CD8-positive, alpha-beta memory T cell (primary cell): ENCODE data around the gene MS4A6E. TPM values are rescaled to one million over a fixed set of nuclear protein-coding genes. Genes with fewer than 3 reads are reported as not detected.
A peak's percentile ranks its signal among the peaks of the same experiment; 100 is the strongest.

Experiments used
- CTCF ChIA-PET: fragments of 350-600 bp; sonication (Branson Sonifier 250); formaldehyde crosslinking; loops from one replicate; lab custom pipeline; 2021; ENCODE audit warnings: antibody characterized with exemption; lab: Charles Lee
- POLR2A ChIA-PET: fragments of 350-600 bp; sonication (Branson Sonifier 250); formaldehyde crosslinking; loops from one replicate; lab custom pipeline; 2021; ENCODE audit warnings: antibody characterized with exemption; lab: Charles Lee
- DNase-seq, 5 donors: peaks; one replicate each; pipeline versions ENCODE4 v3.0.0 to v3.0.0-alpha.2; 2020 to 2022; ENCODE audit warnings: mixed read lengths in 1 of 5
- H3K27ac ChIP-seq: one replicate; pipeline ENCODE4 v1.7.0; 2013; ENCODE audit warnings: low read depth, mild to moderate bottlenecking, low read length, moderate library complexity
- H3K27me3 ChIP-seq: 2 replicates; pipeline ENCODE4 v1.7.0; 2013; ENCODE audit warnings: low read length, mild to moderate bottlenecking; ENCODE audit not compliant: insufficient read depth, poor library complexity, severe bottlenecking
- H3K36me3 ChIP-seq: 2 replicates; pipeline ENCODE4 v1.7.0; 2013; ENCODE audit warnings: mild to moderate bottlenecking, low read length, moderate library complexity; ENCODE audit not compliant: insufficient read depth
- H3K4me1 ChIP-seq: 2 replicates; pipeline ENCODE4 v1.7.0; 2013; ENCODE audit warnings: mild to moderate bottlenecking, low read length, moderate library complexity; ENCODE audit not compliant: insufficient read depth
- H3K4me3 ChIP-seq: 2 replicates; pipeline ENCODE4 v1.7.0; 2013; ENCODE audit warnings: mild to moderate bottlenecking, low read length
- H3K9me3 ChIP-seq: 2 replicates; pipeline ENCODE4 v1.7.0; 2013; ENCODE audit warnings: mild to moderate bottlenecking, low read length
- H3K27ac Mint-ChIP-seq, 8 donors: one replicate each; pipeline ENCODE4 v1.8.0; 2020 to 2021; ENCODE audit warnings: mixed read lengths in 8 of 8, mild to moderate bottlenecking in 6 of 8, inconsistent platforms in 3 of 8, moderate library complexity in 3 of 8
- H3K27me3 Mint-ChIP-seq, 2 donors: one replicate each; pipeline ENCODE4 v1.8.0; 2020 to 2021; ENCODE audit warnings: mixed read lengths in 2 of 2, mild to moderate bottlenecking in 1 of 2, moderate library complexity in 1 of 2
- H3K36me3 Mint-ChIP-seq, 3 donors: one replicate each; pipeline ENCODE4 v1.8.0; 2020 to 2021; ENCODE audit warnings: mixed read lengths in 3 of 3, inconsistent platforms in 1 of 3, mild to moderate bottlenecking in 1 of 3
- H3K4me1 Mint-ChIP-seq, 3 donors: one replicate each; pipeline ENCODE4 v1.8.0; 2020 to 2021; ENCODE audit warnings: mixed read lengths in 3 of 3, inconsistent platforms in 1 of 3, mild to moderate bottlenecking in 1 of 3
- H3K4me3 Mint-ChIP-seq, 7 donors: one replicate each; pipeline ENCODE4 v1.8.0; 2020 to 2021; ENCODE audit warnings: mixed read lengths in 7 of 7, mild to moderate bottlenecking in 6 of 7, moderate library complexity in 4 of 7, inconsistent platforms in 2 of 7
- H3K9me3 Mint-ChIP-seq, 5 donors: one replicate each; pipeline ENCODE4 v1.8.0; 2020 to 2022; ENCODE audit warnings: mixed read lengths in 5 of 5, mild to moderate bottlenecking in 3 of 5, moderate library complexity in 2 of 5, inconsistent platforms in 1 of 5
- polyA plus RNA-seq: library from polyadenylated mRNA; unstranded; fragments of 300-500 nt; fragmentation: Illumina TruSeq; gene quantifications from one replicate; pipeline ENCODE4 v1.2.3, GENCODE V29; 2021
- total RNA-seq, 2 experiments: library from RNA; stranded (reverse); gene quantifications; one replicate each; pipeline ENCODE4 v1.2.3, GENCODE V29; 2021

The MS4A6E gene
- total and polyA plus RNA-seq, 3 experiments from 2014 or later = not detected

DNA sequence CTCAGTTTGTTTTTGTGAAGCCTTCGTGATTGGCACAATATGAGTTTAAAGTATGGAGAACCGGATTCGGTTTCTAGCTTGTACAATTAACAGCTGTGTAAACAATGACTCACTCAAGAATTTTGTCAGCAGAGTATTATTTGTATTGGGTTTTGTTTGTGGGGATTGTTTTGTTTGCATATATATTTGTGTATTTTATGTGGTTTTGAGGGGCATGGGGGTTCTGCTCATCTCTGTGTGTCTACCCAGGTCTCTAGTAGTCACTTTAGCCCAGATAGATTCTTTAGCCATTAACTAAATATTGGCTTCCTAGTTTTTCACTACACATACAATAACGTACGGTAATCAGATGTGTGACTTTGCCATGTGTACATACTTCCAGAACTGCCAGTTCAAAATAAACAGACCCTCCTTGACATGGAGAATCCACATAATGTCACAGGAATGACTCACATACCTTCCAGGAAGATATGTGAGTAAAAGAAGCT lies 43.8 kb downstream of the MS4A6E start:
- Mint-ChIP-seq H3K4me1 (no peaks in the 10 kb centered on the region), H3K27ac (no peak overlapping the region), H3K4me3 (no peak overlapping the region), H3K9me3 (no peaks in the 10 kb centered on the region), H3K27me3 (peaks cover 11 to 35% of the 10 kb centered on the region in 2 donors), H3K36me3 (no peaks in the 10 kb centered on the region)
- Histone ChIP-seq H3K4me3 (no peak overlapping the region), H3K27me3 (no peaks in the 10 kb centered on the region), H3K4me1 (no peaks in the 10 kb centered on the region), H3K27ac (no peak overlapping the region), H3K9me3 (no peaks in the 10 kb centered on the region), H3K36me3 (no peaks in the 10 kb centered on the region)
- ChIA-PET POLR2A (no interaction called here), CTCF (interaction anchor here (1.7 kb wide), 1 partner anchor 248 kb away, joined by 4 read pairs; no protein-coding TSS in a partner anchor)
- no peak for DNase-seq

- Histone ChIP-seq H3K9me3 (no peaks in the 10 kb centered on the region), H3K27me3 (no peaks in the 10 kb centered on the region), H3K4me1 (no peaks in the 10 kb centered on the region), H3K4me3 (no peak overlapping the region), H3K36me3 (no peaks in the 10 kb centered on the region), H3K27ac (no peak overlapping the region)
- ChIA-PET POLR2A (no interaction called here), CTCF (interaction anchor here (1.7 kb wide), 1 partner anchor 247 kb away, joined by 4 read pairs; no protein-coding TSS in a partner anchor)
- H3K4me3 Mint-ChIP-seq = no peak overlapping the region
- no peaks in the 10 kb centered on the region for H3K36me3 Mint-ChIP-seq
- DNase-seq = no peak
- peaks cover 11 to 33% of the 10 kb centered on the region in 2 donors for H3K27me3 Mint-ChIP-seq
- H3K9me3 Mint-ChIP-seq = no peaks in the 10 kb centered on the region
- H3K27ac Mint-ChIP-seq = no peak overlapping the region
- H3K4me1 Mint-ChIP-seq = no peaks in the 10 kb centered on the region
These were observed 44.3 kb downstream of the MS4A6E start for GRCh38 chr11:60371386-60371785.

- no peaks in the 10 kb centered on the region for H3K9me3 Mint-ChIP-seq
- H3K27ac ChIP-seq = no peak overlapping the region
- H3K27me3 ChIP-seq = no peaks in the 10 kb centered on the region
- no peaks in the 10 kb centered on the region for H3K9me3 ChIP-seq
- no peak overlapping the region for H3K27ac Mint-ChIP-seq
- no peaks in the 10 kb centered on the region for H3K36me3 ChIP-seq
- H3K4me3 ChIP-seq = no peak overlapping the region
- no peaks in the 10 kb centered on the region for H3K4me1 ChIP-seq
- ChIA-PET POLR2A (no interaction called here), CTCF (interaction anchor here (1.7 kb wide), 1 partner anchor 247 kb away, joined by 4 read pairs; no protein-coding TSS in a partner anchor)
- no peaks in the 10 kb centered on the region for H3K4me1 Mint-ChIP-seq
- peaks cover 11 to 36% of the 10 kb centered on the region in 2 donors for H3K27me3 Mint-ChIP-seq
- no peak overlapping the region for H3K4me3 Mint-ChIP-seq
- H3K36me3 Mint-ChIP-seq = no peaks in the 10 kb centered on the region
- no peak for DNase-seq
These were observed 44.8 kb downstream of the MS4A6E start for GRCh38 chr11:60371854-60372253.

- Histone ChIP-seq H3K27ac (no peak overlapping the region), H3K4me3 (no peak overlapping the region), H3K4me1 (peaks cover under 1% of the 10 kb centered on the region), H3K36me3 (no peaks in the 10 kb centered on the region), H3K9me3 (no peaks in the 10 kb centered on the region), H3K27me3 (no peaks in the 10 kb centered on the region)
- peaks cover 0 to 2% (median 2%) of the 10 kb centered on the region in 3 donors for H3K4me1 Mint-ChIP-seq
- H3K4me3 Mint-ChIP-seq = no peak overlapping the region
- no peaks in the 10 kb centered on the region for H3K36me3 Mint-ChIP-seq
- DNase-seq = no peak
- ChIA-PET CTCF (no interaction called here), POLR2A (no interaction called here)
- H3K9me3 Mint-ChIP-seq = no peaks in the 10 kb centered on the region
- H3K27ac Mint-ChIP-seq = no peak overlapping the region
- peaks cover 11 to 35% of the 10 kb centered on the region in 2 donors for H3K27me3 Mint-ChIP-seq
These were observed 45.7 kb downstream of the MS4A6E start for GRCh38 chr11:60372767-60373166.

DNA sequence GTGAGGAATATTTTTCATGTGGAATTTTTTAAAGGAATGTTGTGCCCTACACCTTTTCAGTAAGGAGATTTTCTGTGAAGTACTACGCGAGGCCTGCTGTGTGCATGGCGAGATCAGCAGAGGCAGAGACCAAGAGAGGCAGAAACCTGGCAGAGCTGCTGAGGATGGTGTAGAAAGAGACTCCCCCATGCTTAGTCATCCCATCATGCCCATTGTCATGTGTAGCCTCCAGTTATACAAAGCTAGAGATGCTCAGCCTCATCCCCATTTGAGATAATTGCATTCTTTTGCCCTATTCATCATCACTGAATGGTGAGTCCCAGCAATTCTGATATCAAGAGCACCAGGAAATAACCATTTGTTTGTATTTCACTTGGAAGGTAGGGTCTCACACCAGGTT lies 48.3 kb downstream of the MS4A6E start:
- no peaks in the 10 kb centered on the region for H3K36me3 Mint-ChIP-seq
- peaks cover 3% of the 10 kb centered on the region for H3K4me1 ChIP-seq
- H3K27me3 Mint-ChIP-seq = peaks cover 11 to 34% of the 10 kb centered on the region in 2 donors
- no peaks in the 10 kb centered on the region for H3K36me3 ChIP-seq
- peaks cover 5 to 11% (median 9%) of the 10 kb centered on the region in 3 donors for H3K4me1 Mint-ChIP-seq
- POLR2A ChIA-PET = no interaction called here
- H3K27me3 ChIP-seq = no peaks in the 10 kb centered on the region
- H3K9me3 Mint-ChIP-seq = no peaks in the 10 kb centered on the region
- no peak overlapping the region for H3K4me3 Mint-ChIP-seq
- DNase-seq = no peak
- H3K27ac ChIP-seq = no peak overlapping the region
- no peaks in the 10 kb centered on the region for H3K9me3 ChIP-seq
- H3K4me3 ChIP-seq = no peak overlapping the region
- CTCF ChIA-PET = no interaction called here
- H3K27ac Mint-ChIP-seq = no peak overlapping the region

GRCh38 chr11:60376601-60377000 lies 49.5 kb downstream of the MS4A6E start:
- Mint-ChIP-seq H3K27ac (no peak overlapping the region), H3K9me3 (no peaks in the 10 kb centered on the region), H3K4me1 (peaks cover 5 to 11% (median 9%) of the 10 kb centered on the region in 3 donors), H3K27me3 (peaks cover 11 to 30% of the 10 kb centered on the region in 2 donors), H3K4me3 (no peak overlapping the region), H3K36me3 (no peaks in the 10 kb centered on the region)
- ChIA-PET CTCF (interaction anchor here (1.5 kb wide), 1 partner anchor 13 kb away, joined by 3 read pairs; no protein-coding TSS in a partner anchor), POLR2A (no interaction called here)
- no peak for DNase-seq
- Histone ChIP-seq H3K36me3 (no peaks in the 10 kb centered on the region), H3K4me1 (peaks cover 3% of the 10 kb centered on the region), H3K27ac (no peak overlapping the region), H3K9me3 (no peaks in the 10 kb centered on the region), H3K27me3 (no peaks in the 10 kb centered on the region), H3K4me3 (no peak overlapping the region)

- ChIA-PET POLR2A (no interaction called here), CTCF (interaction anchor here (1.5 kb wide), 1 partner anchor 14 kb away, joined by 3 read pairs; no protein-coding TSS in a partner anchor)
- Mint-ChIP-seq H3K4me1 (peaks cover 5 to 11% (median 9%) of the 10 kb centered on the region in 3 donors), H3K36me3 (no peaks in the 10 kb centered on the region), H3K9me3 (no peaks in the 10 kb centered on the region), H3K4me3 (no peak overlapping the region), H3K27ac (peak overlapping the region in 1 of 8 donors; percentile 52), H3K27me3 (peaks cover 8 to 29% of the 10 kb centered on the region in 2 donors)
- DNase-seq = no peak
- Histone ChIP-seq H3K4me1 (peaks cover 3% of the 10 kb centered on the region), H3K9me3 (no peaks in the 10 kb centered on the region), H3K4me3 (no peak overlapping the region), H3K27ac (no peak overlapping the region), H3K36me3 (no peaks in the 10 kb centered on the region), H3K27me3 (no peaks in the 10 kb centered on the region)
These were observed 50.5 kb downstream of the MS4A6E start for GRCh38 chr11:60377401-60378136.

DNA sequence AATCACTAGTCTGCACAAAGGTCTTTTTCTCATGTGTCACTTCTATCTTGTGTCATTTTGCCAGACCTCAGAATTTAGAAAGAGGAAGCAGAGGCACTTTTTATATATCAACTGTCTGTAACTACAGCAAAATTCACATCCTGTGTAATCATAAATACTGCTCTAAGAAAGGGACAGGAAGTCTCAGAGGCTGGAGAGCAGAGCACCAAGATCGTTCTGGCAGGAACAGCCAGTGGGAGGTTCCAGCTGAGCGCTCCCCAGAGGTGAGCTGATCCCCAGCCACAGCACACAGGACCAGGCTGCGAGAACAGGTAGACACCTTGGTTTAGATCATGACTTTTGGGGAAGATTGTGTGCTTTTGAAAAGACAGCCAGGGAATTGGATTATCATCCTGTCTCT lies 51.3 kb downstream of the MS4A6E start, which contains the start of gene MS4A7:
MS4A7 (plus strand) TSS at position 179 of the 400 bp plus-strand sequence. CDS start 4,610 bp downstream, outside the sequence.
- H3K27ac ChIP-seq = no peak within 1 kb of the TSS
- H3K27ac Mint-ChIP-seq = peak within 1 kb of the TSS in 1 of 8 donors; percentile 52
- H3K36me3 ChIP-seq = no peaks in the 10 kb centered on the region
- no peaks in the 10 kb centered on the region for H3K9me3 ChIP-seq
- H3K9me3 Mint-ChIP-seq = no peaks in the 10 kb centered on the region
- no peak within 1 kb of the TSS for H3K4me3 ChIP-seq
- H3K4me1 ChIP-seq = peaks cover 3% of the 10 kb centered on the region
- no peaks in the 10 kb centered on the region for H3K36me3 Mint-ChIP-seq
- H3K27me3 Mint-ChIP-seq = peaks cover 8 to 29% of the 10 kb centered on the region in 2 donors
- H3K4me3 Mint-ChIP-seq = no peak within 1 kb of the TSS
- no peak for DNase-seq
- ChIA-PET POLR2A (no interaction called here), CTCF (interaction anchor here (1.5 kb wide), 1 partner anchor 15 kb away, joined by 3 read pairs; no protein-coding TSS in a partner anchor)
- H3K4me1 Mint-ChIP-seq = peaks cover 5 to 11% (median 9%) of the 10 kb centered on the region in 3 donors
- no peaks in the 10 kb centered on the region for H3K27me3 ChIP-seq
